CD14-positive monocyte (primary cell): Measurements from ENCODE around the gene INPP5J. TPM values are rescaled to one million over a fixed set of nuclear protein-coding genes. Genes with fewer than 3 reads are reported as not detected.

Experiments used
- DNase-seq, 3 donors: peaks; one replicate each; pipeline ENCODE4 v3.0.0-alpha.2; 2011 to 2022
- H2AFZ ChIP-seq: 2 replicates; pipeline ENCODE4 v1.6.0; 2012; ENCODE audit warnings: mild to moderate bottlenecking, low read depth, low read length, inconsistent platforms; ENCODE audit not compliant: insufficient read depth, poor library complexity, severe bottlenecking
- H3K27ac ChIP-seq, 2 donors: 1 replicate in 1 of 2; 2 replicates in 1 of 2; pipeline ENCODE4 v1.5.1; 2012 to 2013; ENCODE audit warnings: low read length in 2 of 2, control low read depth in 1 of 2, inconsistent platforms in 1 of 2, low read depth in 1 of 2, mild to moderate bottlenecking in 1 of 2
- H3K27me3 ChIP-seq, 2 donors: one replicate each; pipeline versions ENCODE4 v1.6.0 to v1.6.1; 2011 to 2013; ENCODE audit warnings: low read length in 2 of 2; ENCODE audit not compliant: control insufficient read depth in 2 of 2, insufficient read depth in 2 of 2
- H3K36me3 ChIP-seq, 2 donors: replicated peaks in 1 of 2; 1 replicate in 1 of 2; 2 replicates in 1 of 2; pipeline versions ENCODE4 v1.5.1 to v1.6.1; 2012 to 2013; ENCODE audit warnings: low read length in 2 of 2, control low read depth in 1 of 2, inconsistent platforms in 1 of 2, mild to moderate bottlenecking in 1 of 2; ENCODE audit not compliant: insufficient read depth in 2 of 2, control insufficient read depth in 1 of 2
- H3K4me1 ChIP-seq, 2 donors: 1 replicate in 1 of 2; 2 replicates in 1 of 2; pipeline versions ENCODE4 v1.5.1 to v1.6.1; 2012 to 2013; ENCODE audit warnings: low read length in 2 of 2, control low read depth in 1 of 2, inconsistent platforms in 1 of 2, mild to moderate bottlenecking in 1 of 2, moderate library complexity in 1 of 2; ENCODE audit not compliant: insufficient read depth in 2 of 2, control insufficient read depth in 1 of 2
- H3K4me2 ChIP-seq: replicated peaks from 2 replicates; pipeline ENCODE3; 2012; ENCODE audit warnings: low read length, moderate library complexity, mild to moderate bottlenecking; ENCODE audit not compliant: poor library complexity, severe bottlenecking; ENCODE audit errors: extremely low read depth
- H3K4me3 ChIP-seq, 3 experiments: fragments of 200-600 bp in 1 of 3; sonication (generic) in 1 of 3; replicated peaks in 1 of 3; 1 replicate in 2 of 3; 2 replicates in 1 of 3; pipeline ENCODE4 v1.5.1; 2011 to 2013; ENCODE audit warnings: low read length in 3 of 3, mild to moderate bottlenecking in 3 of 3, control low read depth in 2 of 3, low read depth in 2 of 3, inconsistent platforms in 1 of 3, moderate library complexity in 1 of 3
- H3K79me2 ChIP-seq: 2 replicates; pipeline ENCODE4 v1.6.0; 2012; ENCODE audit warnings: mild to moderate bottlenecking, control low read depth, inconsistent platforms, low read length, moderate library complexity; ENCODE audit not compliant: insufficient read depth
- H3K9ac ChIP-seq: 2 replicates; pipeline ENCODE4 v1.6.0; 2017; ENCODE audit warnings: low read length, mild to moderate bottlenecking; ENCODE audit not compliant: insufficient read depth, poor library complexity, severe bottlenecking
- H3K9me3 ChIP-seq, 2 donors: replicated peaks in 1 of 2; 1 replicate in 1 of 2; 2 replicates in 1 of 2; pipeline versions ENCODE4 v1.5.1 to v1.6.1; 2012 to 2013; ENCODE audit warnings: low read length in 2 of 2, control low read depth in 1 of 2; ENCODE audit not compliant: control insufficient read depth in 1 of 2, insufficient read depth in 1 of 2
- H4K20me1 ChIP-seq: 2 replicates; pipeline ENCODE4 v1.6.0; 2012; ENCODE audit warnings: mild to moderate bottlenecking, low read length, control low read depth, moderate library complexity; ENCODE audit not compliant: insufficient read depth
- H3K27ac Mint-ChIP-seq, 7 donors: one replicate each; pipeline ENCODE4 v1.8.0; 2020; ENCODE audit warnings: mild to moderate bottlenecking in 7 of 7, mixed read lengths in 7 of 7, moderate library complexity in 6 of 7, inconsistent platforms in 2 of 7
- H3K27me3 Mint-ChIP-seq, 3 donors: one replicate each; pipeline ENCODE4 v1.8.0; 2021 to 2022; ENCODE audit warnings: low read depth in 3 of 3, mild to moderate bottlenecking in 3 of 3, mixed read lengths in 3 of 3, moderate library complexity in 3 of 3, inconsistent platforms in 1 of 3
- H3K36me3 Mint-ChIP-seq, 2 donors: one replicate each; pipeline ENCODE4 v1.8.0; 2020; ENCODE audit warnings: mixed read lengths in 2 of 2, inconsistent platforms in 1 of 2, mild to moderate bottlenecking in 1 of 2
- H3K4me1 Mint-ChIP-seq: one replicate; pipeline ENCODE4 v1.8.0; 2020; ENCODE audit warnings: mild to moderate bottlenecking, mixed read lengths
- H3K4me3 Mint-ChIP-seq, 2 donors: one replicate each; pipeline ENCODE4 v1.8.0; 2020; ENCODE audit warnings: mild to moderate bottlenecking in 2 of 2, mixed read lengths in 2 of 2, moderate library complexity in 1 of 2
- H3K9me3 Mint-ChIP-seq, 7 donors: one replicate each; pipeline ENCODE4 v1.8.0; 2020 to 2022; ENCODE audit warnings: mixed read lengths in 7 of 7, mild to moderate bottlenecking in 6 of 7, moderate library complexity in 6 of 7, inconsistent platforms in 2 of 7
- CTCF ChIP-seq: fragments of 200-600 bp; IDR thresholded peaks from one replicate; pipeline ENCODE4 v1.8.0; 2022; ENCODE audit warnings: antibody characterized with exemption, mild to moderate bottlenecking
- WGBS: methylation state at CpG from one replicate; pipeline ENCODE4 v1.1.5; 2013; ENCODE audit warnings: missing lambda C conversion rate; ENCODE audit not compliant: insufficient coverage; 5-methylcytosine and 5-hydroxymethylcytosine counted together
- intact Hi-C, 2 donors: fragments of 100-400 bp; cut with micrococcal nuclease; formaldehyde crosslinking; loops; one replicate each; pipeline versions ENCODE4 v1.15.0 to v1.15.1; 2023
- polyA plus RNA-seq, 3 donors: library from polyadenylated mRNA; depleted of rRNA in 1 of 3; unstranded in 2 of 3; stranded (reverse) in 1 of 3; fragments of 300-500 nt in 2 of 3; fragments of >200 nt in 1 of 3; fragmentation: Illumina TruSeq in 2 of 3; gene quantifications; 1 replicate in 2 of 3; 2 replicates in 1 of 3; pipeline ENCODE4 v1.2.3, GENCODE V29; 2012 to 2021

Gene INPP5J
- polyA plus RNA-seq, 3 donors = 0.03 TPM; not detected in 2

- Histone ChIP-seq H3K9ac (no peak overlapping the region), H3K36me3 (no peaks in the 10 kb centered on the region), H3K79me2 (no peaks in the 10 kb centered on the region), H3K27me3 (no peaks in the 10 kb centered on the region), H3K4me1 (no peaks in the 10 kb centered on the region), H3K4me2 (no peak overlapping the region), H3K9me3 (no peaks in the 10 kb centered on the region), H4K20me1 (no peaks in the 10 kb centered on the region), H3K27ac (no peak overlapping the region), H2AFZ (no peak overlapping the region), H3K4me3 (no peak overlapping the region)
- DNase-seq = no peak
- Mint-ChIP-seq H3K4me3 (no peak overlapping the region), H3K27ac (no peak overlapping the region), H3K9me3 (no peaks in the 10 kb centered on the region), H3K4me1 (no peaks in the 10 kb centered on the region), H3K36me3 (no peaks in the 10 kb centered on the region), H3K27me3 (peaks cover 5 to 6% (median 6%) of the 10 kb centered on the region in 3 donors)
- no peak for TF ChIP-seq CTCF
- 97% methylated on average over 4 of the region's 5 CpGs for WGBS
- intact Hi-C loops = no loop called here
Measured at GRCh38 chr22:31120230-31120629, 2.5 kb upstream of the INPP5J start.

GRCh38 chr22:31120642-31121041, 2.1 kb upstream of the INPP5J start:
- Histone ChIP-seq H3K4me1 (no peaks in the 10 kb centered on the region), H3K27ac (no peak overlapping the region), H3K36me3 (no peaks in the 10 kb centered on the region), H3K4me3 (no peak overlapping the region), H3K4me2 (no peak overlapping the region), H3K27me3 (no peaks in the 10 kb centered on the region), H4K20me1 (no peaks in the 10 kb centered on the region), H3K9ac (no peak overlapping the region), H3K79me2 (no peaks in the 10 kb centered on the region), H2AFZ (no peak overlapping the region), H3K9me3 (no peaks in the 10 kb centered on the region)
- Mint-ChIP-seq H3K27ac (no peak overlapping the region), H3K4me1 (no peaks in the 10 kb centered on the region), H3K36me3 (no peaks in the 10 kb centered on the region), H3K9me3 (no peaks in the 10 kb centered on the region), H3K27me3 (peaks cover 3 to 6% (median 6%) of the 10 kb centered on the region in 3 donors), H3K4me3 (no peak overlapping the region)
- 93% methylated on average over 1 of the region's 1 CpG for WGBS
- no peak for DNase-seq
- intact Hi-C loops = no loop called here
- TF ChIP-seq CTCF = no peak
